Neutrophil (primary cell): ENCODE data around the gene HOXC9.

Source experiments
- H3K27ac ChIP-seq: fragments of 200-600 bp; sonication (generic); 2 replicates; pipeline ENCODE4 v1.5.1; 2016; ENCODE audit warnings: mild to moderate bottlenecking, moderate library complexity
- H3K27me3 ChIP-seq: fragments of 200-600 bp; sonication (generic); 2 replicates; pipeline ENCODE4 v1.6.0; 2016; ENCODE audit warnings: mild to moderate bottlenecking
- H3K36me3 ChIP-seq: fragments of 200-600 bp; sonication (generic); 2 replicates; pipeline ENCODE4 v1.5.1; 2017
- H3K4me1 ChIP-seq, 2 experiments: fragments of 200-600 bp in 1 of 2; sonication (generic) in 1 of 2; 1 replicate in 1 of 2; 2 replicates in 1 of 2; pipeline versions ENCODE4 v1.5.1 to v1.6.1; 2013 to 2016; ENCODE audit warnings: low read depth in 1 of 2, low read length in 1 of 2, mild to moderate bottlenecking in 1 of 2, moderate library complexity in 1 of 2; ENCODE audit not compliant: control insufficient read depth in 1 of 2, insufficient read depth in 1 of 2
- H3K4me3 ChIP-seq, 2 experiments: fragments of 200-600 bp in 1 of 2; sonication (generic) in 1 of 2; 1 replicate in 1 of 2; 2 replicates in 1 of 2; pipeline ENCODE4 v1.5.1; 2013 to 2016; ENCODE audit warnings: low read depth in 1 of 2, low read length in 1 of 2, mild to moderate bottlenecking in 1 of 2, moderate library complexity in 1 of 2
- H3K9me3 ChIP-seq: fragments of 200-600 bp; sonication (generic); 2 replicates; pipeline ENCODE4 v1.5.1; 2016
- TF ChIP-seq, protein P1 (sequence below): fragments of 200-600 bp; sonication (generic); IDR thresholded peaks from 2 replicates; pipeline ENCODE4 v1.5.1; 2016; ENCODE audit warnings: antibody characterized with exemption

The HOXC9 gene

DNA sequence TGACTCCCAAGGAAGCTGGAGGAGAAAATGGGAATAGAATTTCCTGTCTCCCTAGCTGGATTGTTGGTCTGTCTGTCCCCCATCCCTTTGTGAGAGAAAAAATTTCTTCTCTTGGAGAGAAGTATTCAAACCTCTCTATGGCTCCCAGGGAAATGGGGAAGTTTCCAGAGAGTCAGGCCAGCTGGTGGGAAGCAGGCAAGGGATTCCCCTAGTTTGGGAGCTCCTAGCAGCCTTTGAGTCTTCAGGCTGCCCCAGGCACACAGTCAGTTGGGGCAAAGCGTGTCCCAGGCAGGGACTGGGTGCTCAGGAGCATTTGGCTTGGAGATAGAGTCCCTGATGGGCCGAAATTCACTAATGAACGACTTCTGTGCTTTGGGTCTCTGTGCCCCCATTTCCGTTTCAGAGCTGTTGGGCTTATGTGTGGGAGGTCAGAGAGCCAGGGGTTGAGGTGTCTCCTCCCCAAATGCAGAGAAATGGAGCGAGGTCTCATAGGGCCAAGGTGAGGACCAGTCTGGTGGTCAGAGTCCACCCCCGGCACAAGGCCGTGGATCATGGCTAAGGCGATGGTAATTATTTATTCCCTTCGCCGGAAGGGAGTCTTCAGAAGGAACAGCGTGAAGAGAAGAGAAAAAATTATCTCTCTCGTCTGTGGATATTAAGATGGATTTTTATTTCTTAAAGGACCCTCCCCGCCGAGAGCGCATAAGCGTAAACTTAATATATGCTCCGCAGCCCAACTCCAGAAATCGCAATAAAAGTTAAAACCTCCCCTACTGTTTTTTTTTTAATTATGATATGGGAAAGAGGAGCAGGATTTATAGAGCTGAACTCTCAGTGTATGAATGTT is 6.6 kb upstream of the HOXC9 start:
- Histone ChIP-seq H3K27ac (no peak overlapping the region), H3K27me3 (peaks cover 100% of the 10 kb centered on the region)

DNA sequence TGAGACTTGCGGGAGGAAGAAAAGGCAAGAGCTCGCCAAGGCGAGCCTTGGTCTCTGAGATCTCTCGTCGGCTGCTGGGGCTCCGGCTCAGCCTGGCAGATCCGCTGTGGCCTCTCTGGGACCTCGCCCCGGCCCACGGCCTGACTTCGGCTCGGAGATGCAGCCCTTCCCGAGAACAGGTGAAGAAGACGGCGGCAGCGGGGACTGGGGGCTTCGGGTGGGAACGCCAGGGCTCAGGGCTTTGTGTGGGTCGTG is 6.0 kb upstream of the HOXC9 start:
- peaks cover 100% of the 10 kb centered on the region for H3K27me3 ChIP-seq
- H3K4me3 ChIP-seq = no peak overlapping the region
- no peak overlapping the region for H3K27ac ChIP-seq
- H3K4me1 ChIP-seq = peaks cover 15 to 19% of the 10 kb centered on the region in 2 experiments
- TF ChIP-seq, protein P1, sequence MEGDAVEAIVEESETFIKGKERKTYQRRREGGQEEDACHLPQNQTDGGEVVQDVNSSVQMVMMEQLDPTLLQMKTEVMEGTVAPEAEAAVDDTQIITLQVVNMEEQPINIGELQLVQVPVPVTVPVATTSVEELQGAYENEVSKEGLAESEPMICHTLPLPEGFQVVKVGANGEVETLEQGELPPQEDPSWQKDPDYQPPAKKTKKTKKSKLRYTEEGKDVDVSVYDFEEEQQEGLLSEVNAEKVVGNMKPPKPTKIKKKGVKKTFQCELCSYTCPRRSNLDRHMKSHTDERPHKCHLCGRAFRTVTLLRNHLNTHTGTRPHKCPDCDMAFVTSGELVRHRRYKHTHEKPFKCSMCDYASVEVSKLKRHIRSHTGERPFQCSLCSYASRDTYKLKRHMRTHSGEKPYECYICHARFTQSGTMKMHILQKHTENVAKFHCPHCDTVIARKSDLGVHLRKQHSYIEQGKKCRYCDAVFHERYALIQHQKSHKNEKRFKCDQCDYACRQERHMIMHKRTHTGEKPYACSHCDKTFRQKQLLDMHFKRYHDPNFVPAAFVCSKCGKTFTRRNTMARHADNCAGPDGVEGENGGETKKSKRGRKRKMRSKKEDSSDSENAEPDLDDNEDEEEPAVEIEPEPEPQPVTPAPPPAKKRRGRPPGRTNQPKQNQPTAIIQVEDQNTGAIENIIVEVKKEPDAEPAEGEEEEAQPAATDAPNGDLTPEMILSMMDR = no peak
- H3K36me3 ChIP-seq = no peaks in the 10 kb centered on the region
- H3K9me3 ChIP-seq = no peaks in the 10 kb centered on the region

More for the DNA sequence above, 6.6 kb upstream of the HOXC9 start:
- H3K4me3 ChIP-seq = no peak overlapping the region
- H3K36me3 ChIP-seq = no peaks in the 10 kb centered on the region
- TF ChIP-seq, protein P1 = no peak
- H3K4me1 ChIP-seq = peaks cover 15 to 19% of the 10 kb centered on the region in 2 experiments
- H3K9me3 ChIP-seq = no peaks in the 10 kb centered on the region

DNA sequence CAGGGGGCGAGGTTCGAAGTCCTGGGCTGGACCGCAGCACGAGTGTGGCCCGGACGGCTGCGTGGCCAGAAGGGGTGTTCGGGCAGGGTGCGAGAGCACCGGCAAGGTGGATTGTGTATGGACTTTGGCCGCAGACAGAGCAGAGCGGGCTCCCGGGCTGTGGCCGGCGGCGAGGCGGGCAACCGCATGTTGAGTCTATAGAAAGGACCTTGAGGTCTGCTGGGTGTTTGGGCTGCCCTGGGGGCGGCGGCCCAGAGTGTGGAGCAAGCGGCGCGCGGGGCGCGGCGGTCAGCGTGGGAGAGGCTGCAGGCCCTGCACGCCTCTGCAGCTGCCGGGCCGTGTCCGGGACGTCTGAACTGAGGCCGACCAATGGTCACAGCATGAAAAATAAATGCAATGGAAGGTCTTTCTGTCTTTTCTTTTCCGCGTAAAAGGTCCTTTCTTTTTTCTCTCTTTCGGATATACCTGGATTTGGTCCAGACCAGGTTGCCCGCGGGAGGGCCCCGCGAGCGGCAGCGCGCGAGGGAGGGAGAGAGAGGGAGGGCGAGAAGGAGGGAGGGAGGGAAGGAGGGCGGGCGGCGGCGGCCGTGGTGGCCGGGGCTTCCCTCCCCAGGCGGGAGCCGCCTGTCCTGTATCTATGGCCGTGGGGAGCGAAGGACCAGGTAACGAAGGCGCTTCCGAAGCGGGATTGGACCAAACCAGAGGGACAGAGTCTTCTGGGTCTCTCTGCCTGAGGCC is 5.5 kb upstream of the HOXC9 start:
- Histone ChIP-seq H3K4me1 (peaks cover 15 to 19% of the 10 kb centered on the region in 2 experiments), H3K36me3 (no peaks in the 10 kb centered on the region), H3K27ac (no peak overlapping the region), H3K9me3 (no peaks in the 10 kb centered on the region), H3K4me3 (no peak overlapping the region), H3K27me3 (peaks cover 100% of the 10 kb centered on the region)
- TF ChIP-seq, protein P1 = no peak

DNA sequence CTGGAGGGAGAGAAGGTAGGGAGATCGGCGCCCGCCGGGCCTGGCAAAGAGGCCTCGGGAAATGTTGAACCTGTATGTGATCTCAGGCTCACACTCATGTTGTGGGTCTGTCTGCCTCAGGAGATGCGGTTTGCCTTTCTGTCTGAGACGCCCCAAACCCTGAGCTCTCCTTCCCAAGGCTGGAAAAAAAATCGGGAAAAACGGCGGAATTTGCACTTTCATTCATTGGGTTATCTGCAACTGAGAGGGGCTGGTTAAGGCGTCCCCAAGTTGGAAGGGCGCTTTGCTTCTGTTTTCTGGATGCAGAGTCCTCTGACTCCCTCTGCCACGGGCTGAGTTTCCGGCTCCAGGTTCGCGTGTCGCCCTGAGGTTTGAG is 5.0 kb upstream of the HOXC9 start:
- TF ChIP-seq, protein P1 = no peak
- Histone ChIP-seq H3K27me3 (peaks cover 100% of the 10 kb centered on the region), H3K4me3 (peak overlapping the region in 1 of 2 experiments; percentile 53), H3K36me3 (no peaks in the 10 kb centered on the region), H3K9me3 (no peaks in the 10 kb centered on the region), H3K27ac (no peak overlapping the region), H3K4me1 (peaks cover 15 to 24% of the 10 kb centered on the region in 2 experiments)

DNA sequence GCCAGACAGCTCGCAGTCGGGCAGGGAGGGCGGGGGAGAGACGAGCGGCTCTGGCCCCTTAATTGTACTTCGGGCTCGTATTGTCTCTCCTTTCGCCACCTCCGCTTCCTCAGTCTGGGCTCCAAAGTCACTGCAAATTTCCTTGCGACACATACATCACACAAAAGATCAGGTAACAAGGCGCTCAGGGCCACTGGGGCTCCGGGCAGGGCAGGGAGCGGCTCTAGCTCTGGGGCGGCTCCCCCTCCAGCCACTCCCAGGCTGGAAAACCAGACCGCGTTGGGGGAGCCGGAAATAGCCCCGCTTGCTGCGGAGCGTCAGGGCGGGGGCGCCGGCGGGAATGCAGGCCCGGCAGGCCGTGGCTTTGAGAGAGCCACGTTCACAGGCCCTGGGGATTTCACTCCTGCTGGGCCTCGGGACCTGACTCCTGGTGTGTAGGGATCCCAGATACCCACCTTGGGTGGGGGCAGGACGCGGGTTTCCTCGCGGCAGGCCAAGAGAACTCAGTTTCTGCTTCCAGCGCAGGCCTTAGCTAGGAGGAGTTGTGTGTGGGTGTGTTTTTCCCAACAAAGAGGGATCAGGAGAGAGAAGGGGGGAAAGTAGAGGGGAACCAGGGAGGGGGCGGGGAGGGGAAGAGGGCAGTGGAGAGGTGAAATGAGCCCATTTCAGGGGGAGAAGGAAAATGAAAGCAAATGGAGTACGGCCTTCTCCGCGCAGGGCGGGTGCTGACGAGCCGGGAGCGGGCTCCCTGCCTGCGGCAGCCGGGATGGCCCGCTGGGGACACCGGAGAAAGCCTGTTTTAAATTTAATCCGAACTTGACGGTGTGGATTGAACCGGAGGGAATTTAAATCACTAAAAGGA is 4.4 kb upstream of the HOXC9 start:
- peaks cover 15 to 30% of the 10 kb centered on the region in 2 experiments for H3K4me1 ChIP-seq
- H3K9me3 ChIP-seq = no peaks in the 10 kb centered on the region
- H3K27ac ChIP-seq = no peak overlapping the region
- TF ChIP-seq, protein P1 = no peak
- H3K4me3 ChIP-seq = peak overlapping the region; percentile 37 to 53
- peaks cover 100% of the 10 kb centered on the region for H3K27me3 ChIP-seq
- no peaks in the 10 kb centered on the region for H3K36me3 ChIP-seq
